Retinal pigment epithelial cell (primary cell): Measurements from ENCODE around the gene TEX11.

ENCODE experiments used
- DNase-seq: peaks from one replicate; pipeline ENCODE4 v3.0.0-alpha.2; 2010; ENCODE audit warnings: low read depth
- H3K4me3 ChIP-seq: 2 replicates; pipeline ENCODE4 v1.5.1; 2011; ENCODE audit warnings: mild to moderate bottlenecking, low read length, control low read depth, moderate library complexity
- CTCF ChIP-seq: conservative IDR thresholded peaks from 2 replicates; pipeline ENCODE4 v1.5.1; 2011; ENCODE audit warnings: low read depth, low read length, control low read depth, inconsistent platforms

The TEX11 gene

GRCh38 chrX:70554948-70555347 lies 353.6 kb downstream of the TEX11 start:
- TF ChIP-seq CTCF = no peak
- no peak for DNase-seq
- H3K4me3 ChIP-seq = no peak overlapping the region

- no peak for TF ChIP-seq CTCF
- DNase-seq = no peak
Measured at GRCh38 chrX:70554523-70554922, 354.0 kb downstream of the TEX11 start.

GRCh38 chrX:70554081-70554480 lies 354.4 kb downstream of the TEX11 start:
- no peak overlapping the region for H3K4me3 ChIP-seq
- DNase-seq = peak; percentile 0
- peak; percentile 24 for TF ChIP-seq CTCF

More at GRCh38 chrX:70554523-70554922, 354.0 kb downstream of the TEX11 start:
- no peak overlapping the region for H3K4me3 ChIP-seq

DNA sequence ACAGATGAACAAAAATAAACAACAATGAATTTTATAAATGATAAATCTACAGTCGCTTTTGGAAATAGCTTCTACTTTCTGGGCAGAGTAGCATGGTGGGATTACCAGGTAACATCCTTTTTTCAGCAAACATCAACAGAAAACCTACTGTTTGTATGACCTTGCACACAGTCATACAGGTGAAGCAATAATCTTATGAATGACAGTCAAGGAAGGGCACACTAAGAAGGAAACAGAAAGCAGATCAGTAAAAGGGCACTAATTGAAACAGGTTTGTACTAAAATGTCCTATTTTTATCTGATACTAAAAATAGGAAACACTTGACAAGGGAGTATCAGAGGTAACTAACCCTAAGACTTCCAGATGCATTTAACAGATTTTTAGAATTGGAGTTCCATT lies 355.0 kb downstream of the TEX11 start:
- TF ChIP-seq CTCF = no peak
- no peak for DNase-seq
- no peak overlapping the region for H3K4me3 ChIP-seq

- no peak for DNase-seq
- no peak overlapping the region for H3K4me3 ChIP-seq
- TF ChIP-seq CTCF = no peak
Measured at GRCh38 chrX:70552130-70552704, 356.3 kb downstream of the TEX11 start.

DNA sequence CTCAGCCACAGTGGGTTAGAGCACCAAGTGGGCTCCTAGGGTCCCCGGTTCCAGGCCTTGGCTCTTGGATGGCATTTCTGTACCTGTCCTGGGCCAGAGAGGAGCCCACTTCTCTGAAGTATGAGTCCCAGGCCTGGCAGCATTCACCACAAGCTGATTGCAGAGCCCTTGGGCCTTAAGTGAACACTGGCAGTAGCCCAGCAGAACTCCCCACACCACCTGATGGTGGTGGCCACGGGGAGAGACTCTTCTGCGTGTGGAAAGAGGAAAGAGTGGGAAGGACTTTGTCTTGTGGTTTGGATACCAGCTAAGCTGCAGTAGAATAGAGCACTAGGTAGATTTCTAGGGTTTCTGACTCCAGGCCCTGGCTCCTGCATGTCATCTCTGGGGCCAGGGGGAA lies 359.1 kb downstream of the TEX11 start:
- H3K4me3 ChIP-seq = no peak overlapping the region
- DNase-seq = no peak
- no peak for TF ChIP-seq CTCF

GRCh38 chrX:70535198-70535597 lies 373.3 kb downstream of the TEX11 start:
- TF ChIP-seq CTCF = no peak
- DNase-seq = no peak
- no peak overlapping the region for H3K4me3 ChIP-seq
